Spleen (tissue), 7 donors: ENCODE results near the gene GET4.

Experiments
- CTCF ChIP-seq, 11 experiments: fragments of 200-600 bp in 7 of 11; fragments of 450-650 bp in 4 of 11; sonication (generic) in 4 of 11; IDR thresholded peaks in 8 of 11; conservative IDR thresholded peaks in 3 of 11; 1 replicate in 7 of 11; 2 replicates in 4 of 11; pipeline versions ENCODE4 v1.4.0 to v1.8.0; 2016 to 2021; ENCODE audit warnings: antibody characterized with exemption in 11 of 11, inconsistent platforms in 4 of 11, mild to moderate bottlenecking in 1 of 11
- POLR2A ChIP-seq, 3 donors: fragments of 450-650 bp; IDR thresholded peaks; one replicate each; pipeline ENCODE4 v1.5.1; 2017; ENCODE audit warnings: antibody characterized with exemption in 3 of 3, mild to moderate bottlenecking in 1 of 3
- donor health status: DM: no; HTN: no; CAD: no; lungs with moderate emphysema.
- donor health status: DM: no; HTN: no; CAD: no.
- donor health status: DM: no; HTN: no; CAD: no.

GRCh38 chr7:907158-907980, 31.0 kb downstream of the GET4 start:
- no peak for TF ChIP-seq CTCF (IDR thresholded peaks at IDR 0.05 in 8 of 11, conservative IDR thresholded peaks at IDR 0.05 in 3 of 11)
- TF ChIP-seq POLR2A (IDR thresholded peaks at IDR 0.05): no peak
